Measurements from ENCODE around the gene CYTH1.

Gene CYTH1

GRCh38 chr17:78791840-78792709, 10.0 kb upstream of the CYTH1 start:
- in situ Hi-C loops (cut with HindIII; ENCODE audit: low pct_unique_long_range_greater_than_20kb, low sequenced_read_pairs), result no loop called here
- no peak for TF ChIP-seq JUND (IDR thresholded peaks at IDR 0.05; ENCODE audit: low read depth)
- DNase-seq (ENCODE audit: low read depth in 1 of 2, low spot score in 1 of 2), result no peak

- no peak for DNase-seq (ENCODE audit: low read depth in 1 of 2, low spot score in 1 of 2)
- TF ChIP-seq JUND (IDR thresholded peaks at IDR 0.05; ENCODE audit: low read depth), result no peak
- in situ Hi-C loops (cut with HindIII; ENCODE audit: low pct_unique_long_range_greater_than_20kb, low sequenced_read_pairs), result no loop called here
Observed at GRCh38 chr17:78790552-78790951, 8.5 kb upstream of the CYTH1 start.

GRCh38 chr17:78789663-78790181, 7.6 kb upstream of the CYTH1 start:
- TF ChIP-seq JUND (IDR thresholded peaks at IDR 0.05; ENCODE audit: low read depth), result no peak
- DNase-seq (ENCODE audit: low read depth in 1 of 2, low spot score in 1 of 2), result no peak
- in situ Hi-C loops (cut with HindIII; ENCODE audit: low pct_unique_long_range_greater_than_20kb, low sequenced_read_pairs), result no loop called here

GRCh38 chr17:78789149-78789662, 7.1 kb upstream of the CYTH1 start:
- TF ChIP-seq JUND (IDR thresholded peaks at IDR 0.05; ENCODE audit: low read depth), result no peak
- DNase-seq (ENCODE audit: low read depth in 1 of 2, low spot score in 1 of 2), result no peak
- in situ Hi-C loops (cut with HindIII; ENCODE audit: low pct_unique_long_range_greater_than_20kb, low sequenced_read_pairs), result no loop called here

- TF ChIP-seq JUND (IDR thresholded peaks at IDR 0.05; ENCODE audit: low read depth), result no peak
- in situ Hi-C loops (cut with HindIII; ENCODE audit: low pct_unique_long_range_greater_than_20kb, low sequenced_read_pairs), result no loop called here
- DNase-seq (ENCODE audit: low read depth in 1 of 2, low spot score in 1 of 2), result no peak
Observed at GRCh38 chr17:78788451-78788850, 6.4 kb upstream of the CYTH1 start.

GRCh38 chr17:78787444-78787843, 5.4 kb upstream of the CYTH1 start:
- DNase-seq (ENCODE audit: low read depth in 1 of 2, low spot score in 1 of 2), result no peak
- no peak for TF ChIP-seq JUND (IDR thresholded peaks at IDR 0.05; ENCODE audit: low read depth)
- in situ Hi-C loops (cut with HindIII; ENCODE audit: low pct_unique_long_range_greater_than_20kb, low sequenced_read_pairs), result no loop called here

GRCh38 chr17:78785663-78786057, 3.6 kb upstream of the CYTH1 start:
- in situ Hi-C loops (cut with HindIII; ENCODE audit: low pct_unique_long_range_greater_than_20kb, low sequenced_read_pairs), result no loop called here
- peak in 1 of 2 experiments; percentile 48 for DNase-seq (ENCODE audit: low read depth in 1 of 2, low spot score in 1 of 2)
- TF ChIP-seq JUND (IDR thresholded peaks at IDR 0.05; ENCODE audit: low read depth), result no peak

GRCh38 chr17:78785011-78785662, 3.1 kb upstream of the CYTH1 start:
- no peak for TF ChIP-seq JUND (IDR thresholded peaks at IDR 0.05; ENCODE audit: low read depth)
- no peak for DNase-seq (ENCODE audit: low read depth in 1 of 2, low spot score in 1 of 2)

GRCh38 chr17:78784352-78784751, 2.3 kb upstream of the CYTH1 start:
- TF ChIP-seq JUND (IDR thresholded peaks at IDR 0.05; ENCODE audit: low read depth), result no peak
- in situ Hi-C loops (cut with HindIII; ENCODE audit: low pct_unique_long_range_greater_than_20kb, low sequenced_read_pairs), result no loop called here
- DNase-seq (ENCODE audit: low read depth in 1 of 2, low spot score in 1 of 2), result no peak

More at GRCh38 chr17:78785011-78785662, 3.1 kb upstream of the CYTH1 start:
- in situ Hi-C loops (cut with HindIII; ENCODE audit: low pct_unique_long_range_greater_than_20kb, low sequenced_read_pairs), result no loop called here

GRCh38 chr17:78783711-78784324, 1.7 kb upstream of the CYTH1 start:
- in situ Hi-C loops (cut with HindIII; ENCODE audit: low pct_unique_long_range_greater_than_20kb, low sequenced_read_pairs), result no loop called here
- peak in 1 of 2 experiments; percentile 70 for DNase-seq (ENCODE audit: low read depth in 1 of 2, low spot score in 1 of 2)

GRCh38 chr17:78781104-78781892, 775 bp downstream of the CYTH1 start:
- DNase-seq (ENCODE audit: low read depth in 1 of 2, low spot score in 1 of 2), result peak in 1 of 2 experiments; percentile 42
- TF ChIP-seq JUND (IDR thresholded peaks at IDR 0.05; ENCODE audit: low read depth), result no peak

More at GRCh38 chr17:78783711-78784324, 1.7 kb upstream of the CYTH1 start:
- no peak for TF ChIP-seq JUND (IDR thresholded peaks at IDR 0.05; ENCODE audit: low read depth)

GRCh38 chr17:78780335-78780734, 1.7 kb downstream of the CYTH1 start:
- in situ Hi-C loops (cut with HindIII; ENCODE audit: low pct_unique_long_range_greater_than_20kb, low sequenced_read_pairs), result no loop called here
- no peak for TF ChIP-seq JUND (IDR thresholded peaks at IDR 0.05; ENCODE audit: low read depth)
- DNase-seq (ENCODE audit: low read depth in 1 of 2, low spot score in 1 of 2), result no peak

More at GRCh38 chr17:78781104-78781892, 775 bp downstream of the CYTH1 start:
- in situ Hi-C loops (cut with HindIII; ENCODE audit: low pct_unique_long_range_greater_than_20kb, low sequenced_read_pairs), result no loop called here

Data from T47D (cell line).